Motor neuron (in vitro differentiated cells): ENCODE measurements around the gene CELSR1. TPM values are rescaled to one million over a fixed set of nuclear protein-coding genes. Genes with fewer than 3 reads are reported as not detected.

ENCODE experiments used
- ATAC-seq, 8 experiments: fragments of 200-7000 bp; cut with Tn5 transposase; replicated peaks in 6 of 8; 2 replicates each; pipeline ENCODE4 v1.8.0; 2021; ENCODE audit warnings: mild to moderate bottlenecking in 8 of 8, moderate library complexity in 8 of 8
- H3K27ac ChIP-seq, 2 donors: fragments of 250-450 bp; sonication (Bioruptor Pico); 2 replicates each; pipeline ENCODE4 v1.9.0; 2021; ENCODE audit warnings: antibody characterized with exemption in 2 of 2, mild to moderate bottlenecking in 2 of 2, moderate library complexity in 1 of 2
- H3K4me1 ChIP-seq, 2 donors: fragments of 250-450 bp; sonication (Bioruptor Pico); replicated peaks in 1 of 2; 2 replicates each; pipeline ENCODE4 v1.6.1; 2021; ENCODE audit warnings: antibody characterized with exemption in 2 of 2, mild to moderate bottlenecking in 2 of 2, moderate library complexity in 1 of 2
- H3K4me3 ChIP-seq, 5 donors: fragments of 250-450 bp; sonication (Bioruptor Pico); 2 replicates each; pipeline ENCODE4 v1.9.0; 2021; ENCODE audit warnings: antibody characterized with exemption in 5 of 5, mild to moderate bottlenecking in 5 of 5, moderate library complexity in 4 of 5
- WGBS, 10 experiments: fragments of 450-650 bp; shearing (Covaris generic); methylation state at CpG; one replicate each; pipeline ENCODE4 v1.0.0; 2022; 5-methylcytosine and 5-hydroxymethylcytosine counted together
- in situ Hi-C, 9 experiments: fragments of 400-800 bp; cut with MboI; loops; one replicate each; pipeline ENCODE4 v1.15.0; 2021; ENCODE audit warnings: low sequenced_read_pairs in 9 of 9, low pct_unique_long_range_greater_than_20kb in 2 of 9; ENCODE audit not compliant: unreplicated experiment in 9 of 9
- total RNA-seq, 8 experiments: library from RNA; unstranded; fragments of 300-600 nt; gene quantifications; 2 replicates each; pipeline versions ENCODE4 v1.2.3 to v1.2.4, GENCODE V29; 2022

Gene CELSR1
- total RNA-seq, 8 experiments from 2014 or later = 0.76 to 26.6 (median 4.7) TPM

GRCh38 chr22:46442217-46442853 is 95.1 kb downstream of the CELSR1 start:
- Histone ChIP-seq H3K4me1 (peaks cover 20 to 36% of the 10 kb centered on the region in 2 donors), H3K27ac (no peak overlapping the region), H3K4me3 (no peak overlapping the region)
- WGBS, 10 experiments = 18 to 100% (median 93%) methylated on average over 1 to 6 of the region's 14 CpGs; no CpG with 5 or more reads in 3 of the 10 experiments
- ATAC-seq = no peak
- in situ Hi-C loops = no loop called here

- in situ Hi-C loops = no loop called here
- H3K4me3 ChIP-seq = no peak overlapping the region
- H3K4me1 ChIP-seq = peaks cover 9 to 22% of the 10 kb centered on the region in 2 donors
- no peak for ATAC-seq
- H3K27ac ChIP-seq = no peak overlapping the region
- WGBS, 10 experiments = 14 to 100% (median 87%) methylated on average over 1 to 6 of the region's 24 CpGs; no CpG with 5 or more reads in 3 of the 10 experiments
These were observed 97.6 kb downstream of the CELSR1 start for GRCh38 chr22:46439576-46440465.

GRCh38 chr22:46439111-46439510 is 98.3 kb downstream of the CELSR1 start:
- no peak overlapping the region for H3K4me3 ChIP-seq
- 96 to 100% (median 100%) methylated on average over 1 to 10 of the region's 25 CpGs; no CpG with 5 or more reads in 7 of the 10 experiments for WGBS, 10 experiments
- H3K27ac ChIP-seq = no peak overlapping the region
- peaks cover 9 to 17% of the 10 kb centered on the region in 2 donors for H3K4me1 ChIP-seq
- in situ Hi-C loops = no loop called here
- no peak for ATAC-seq

GRCh38 chr22:46437671-46438440 is 99.6 kb downstream of the CELSR1 start:
- in situ Hi-C loops = no loop called here
- ATAC-seq = peak in 5 of 8 experiments; percentile 26 to 71 (median 50)
- WGBS, 10 experiments = 37 to 87% (median 69%) methylated on average over 2 to 15 of the region's 21 CpGs; no CpG with 5 or more reads in 2 of the 10 experiments
- Histone ChIP-seq H3K27ac (peak overlapping the region in 1 of 2 donors; percentile 34), H3K4me1 (peaks cover 9% of the 10 kb centered on the region in 2 donors), H3K4me3 (no peak overlapping the region)

GRCh38 chr22:46436595-46437175 is 100.7 kb downstream of the CELSR1 start:
- in situ Hi-C loops = no loop called here
- H3K4me3 ChIP-seq = no peak overlapping the region
- WGBS, 10 experiments = 0 to 100% (median 90%) methylated on average over 2 to 7 of the region's 8 CpGs; no CpG with 5 or more reads in 2 of the 10 experiments
- H3K4me1 ChIP-seq = peaks cover 9% of the 10 kb centered on the region in 2 donors
- no peak overlapping the region for H3K27ac ChIP-seq
- ATAC-seq = peak in 3 of 8 experiments; percentile 9 to 49 (median 46)

- Histone ChIP-seq H3K4me3 (no peak overlapping the region), H3K4me1 (peaks cover 7 to 8% of the 10 kb centered on the region in 2 donors), H3K27ac (no peak overlapping the region)
- ATAC-seq = no peak
- in situ Hi-C loops = no loop called here
- WGBS, 10 experiments = 73 to 100% (median 100%) methylated on average over 1 to 5 of the region's 16 CpGs; no CpG with 5 or more reads in 5 of the 10 experiments
These were observed 104.1 kb downstream of the CELSR1 start for GRCh38 chr22:46433318-46433717.

GRCh38 chr22:46432164-46433068 is 105.0 kb downstream of the CELSR1 start:
- WGBS, 10 experiments = 72 to 92% (median 84%) methylated on average over 3 to 21 of the region's 25 CpGs; no CpG with 5 or more reads in 4 of the 10 experiments
- H3K27ac ChIP-seq = no peak overlapping the region
- no peaks in the 10 kb centered on the region for H3K4me1 ChIP-seq
- in situ Hi-C loops = no loop called here
- no peak overlapping the region for H3K4me3 ChIP-seq
- ATAC-seq = peak in 1 of 8 experiments; percentile 43

- in situ Hi-C loops = no loop called here
- H3K4me3 ChIP-seq = no peak overlapping the region
- no peaks in the 10 kb centered on the region for H3K4me1 ChIP-seq
- no peak for ATAC-seq
- H3K27ac ChIP-seq = no peak overlapping the region
- 60 to 100% (median 95%) methylated on average over 1 to 11 of the region's 34 CpGs; no CpG with 5 or more reads in 3 of the 10 experiments for WGBS, 10 experiments
These were observed 106.2 kb downstream of the CELSR1 start for GRCh38 chr22:46430961-46431838.

GRCh38 chr22:46429325-46429853 is 108.0 kb downstream of the CELSR1 start:
- Histone ChIP-seq H3K4me3 (no peak overlapping the region), H3K27ac (no peak overlapping the region), H3K4me1 (no peaks in the 10 kb centered on the region)
- WGBS, 10 experiments = 0 to 100% (median 71%) methylated on average over 1 to 10 of the region's 13 CpGs; no CpG with 5 or more reads in 2 of the 10 experiments
- ATAC-seq = no peak
- in situ Hi-C loops = no loop called here

- 40 to 100% (median 86%) methylated on average over 1 to 5 of the region's 24 CpGs; no CpG with 5 or more reads in 4 of the 10 experiments for WGBS, 10 experiments
- in situ Hi-C loops = no loop called here
- H3K27ac ChIP-seq = no peak overlapping the region
- no peak for ATAC-seq
- H3K4me3 ChIP-seq = no peak overlapping the region
- no peaks in the 10 kb centered on the region for H3K4me1 ChIP-seq
These were observed 108.7 kb downstream of the CELSR1 start for GRCh38 chr22:46428602-46429324.
